NB4 (cell line): ENCODE measurements around the gene ETV6.

ENCODE experiments used
- DNase-seq: peaks from one replicate; pipeline ENCODE4 v3.0.0; 2010; ENCODE audit warnings: low read depth
- H3K4me3 ChIP-seq: one replicate; pipeline ENCODE4 v1.5.1; 2011; ENCODE audit warnings: mild to moderate bottlenecking, low read depth, low read length, moderate library complexity
- CTCF ChIP-seq: IDR thresholded peaks from one replicate; pipeline ENCODE4 v1.5.1; 2012; ENCODE audit warnings: low read depth, low read length
- MAX ChIP-seq: IDR thresholded peaks from 2 replicates; pipeline ENCODE4 v1.6.1; 2011; ENCODE audit warnings: low read depth, low read length
- MYC ChIP-seq: IDR thresholded peaks from 2 replicates; pipeline ENCODE4 v1.6.1; 2011; ENCODE audit warnings: low read depth, low read length
- POLR2A ChIP-seq: IDR thresholded peaks from 2 replicates; pipeline ENCODE4 v1.6.1; 2011; ENCODE audit warnings: mild to moderate bottlenecking; ENCODE audit not compliant: insufficient read length; ENCODE audit errors: extremely low read depth

Gene ETV6

GRCh38 chr12:11689591-11690186, 40.2 kb downstream of the ETV6 start:
- H3K4me3 ChIP-seq, result no peak overlapping the region
- DNase-seq, result no peak
- TF ChIP-seq MYC, result no peak
- TF ChIP-seq CTCF, result no peak
- TF ChIP-seq POLR2A, result no peak
- no peak for TF ChIP-seq MAX

- no peak for DNase-seq
- TF ChIP-seq MYC (no peak), CTCF (no peak), POLR2A (no peak), MAX (no peak)
Measured at GRCh38 chr12:11693067-11693466, 43.6 kb downstream of the ETV6 start.

GRCh38 chr12:11693601-11694000, 44.1 kb downstream of the ETV6 start:
- DNase-seq, result no peak
- no peak overlapping the region for H3K4me3 ChIP-seq
- TF ChIP-seq MAX, result no peak
- TF ChIP-seq POLR2A, result no peak
- TF ChIP-seq MYC, result no peak
- no peak for TF ChIP-seq CTCF

More at GRCh38 chr12:11693067-11693466, 43.6 kb downstream of the ETV6 start:
- no peak overlapping the region for H3K4me3 ChIP-seq

GRCh38 chr12:11694528-11694927, 45.1 kb downstream of the ETV6 start:
- TF ChIP-seq MYC (no peak), CTCF (no peak), MAX (no peak), POLR2A (no peak)
- DNase-seq, result no peak
- H3K4me3 ChIP-seq, result no peak overlapping the region

- DNase-seq, result no peak
- TF ChIP-seq MYC (no peak), CTCF (no peak), MAX (no peak), POLR2A (no peak)
- no peak overlapping the region for H3K4me3 ChIP-seq
Measured at GRCh38 chr12:11695321-11695720, 45.8 kb downstream of the ETV6 start.
